Kidney (tissue), 14 donors: Measurements from ENCODE around the gene ZSWIM2. TPM values are rescaled to one million over a fixed set of nuclear protein-coding genes. Genes with fewer than 3 reads are reported as not detected.
A peak's percentile ranks its signal among the peaks of the same experiment; 100 is the strongest.

Experiments
- DNase-seq, 5 donors: peaks; one replicate each; pipeline ENCODE4 v3.0.0-alpha.2; 2013 to 2020
- FAIRE-seq: peaks from 2 replicates; lab custom pipeline; 2012; peaks lifted over from hg19 to GRCh38; lab: Jason Lieb, UNC
- H3K27ac ChIP-seq, 2 donors: one replicate each; pipeline ENCODE4 v1.7.0; 2013; ENCODE audit warnings: low read depth in 2 of 2, low read length in 2 of 2, inconsistent platforms in 1 of 2
- H3K27me3 ChIP-seq: one replicate; pipeline ENCODE4 v1.7.1; 2013; ENCODE audit warnings: low read length, inconsistent platforms; ENCODE audit not compliant: control insufficient read depth, insufficient read depth
- H3K36me3 ChIP-seq, 3 donors: one replicate each; pipeline versions ENCODE4 v1.7.0 to v1.7.1; 2013; ENCODE audit warnings: low read length in 3 of 3, control low read depth in 1 of 3, inconsistent platforms in 1 of 3; ENCODE audit not compliant: insufficient read depth in 3 of 3, control insufficient read depth in 2 of 3
- H3K4me1 ChIP-seq, 3 donors: one replicate each; pipeline versions ENCODE4 v1.7.0 to v1.7.1; 2013; ENCODE audit warnings: low read length in 3 of 3, inconsistent platforms in 1 of 3, low read depth in 1 of 3; ENCODE audit not compliant: control insufficient read depth in 2 of 3, insufficient read depth in 2 of 3
- H3K4me3 ChIP-seq, 3 donors: one replicate each; pipeline versions ENCODE4 v1.7.0 to v1.8.1; 2013; ENCODE audit warnings: low read length in 3 of 3, control low read depth in 1 of 3, inconsistent platforms in 1 of 3
- H3K9ac ChIP-seq, 3 donors: one replicate each; pipeline versions ENCODE4 v1.7.0 to v1.7.1; 2013; ENCODE audit warnings: low read length in 3 of 3, control low read depth in 1 of 3, inconsistent platforms in 1 of 3
- H3K9me3 ChIP-seq, 3 donors: one replicate each; pipeline versions ENCODE4 v1.7.0 to v1.7.1; 2013; ENCODE audit warnings: low read length in 3 of 3, control low read depth in 1 of 3, inconsistent platforms in 1 of 3; ENCODE audit not compliant: control insufficient read depth in 2 of 3, insufficient read depth in 1 of 3
- CTCF ChIP-seq: IDR thresholded peaks from 3 replicates; pipeline ENCODE4 v1.5.1; 2012; ENCODE audit warnings: mild to moderate bottlenecking, moderate library complexity, borderline replicate concordance; ENCODE audit not compliant: insufficient read depth; ENCODE audit errors: extremely low read depth
- intact Hi-C: fragments of 100-400 bp; cut with DNase I; formaldehyde crosslinking; loops from one replicate; pipeline ENCODE4 v1.11.1; 2022
- polyA plus RNA-seq: library from polyadenylated mRNA; stranded (reverse); fragments of 350-450 nt; fragmentation: Illumina TruSeq; extraction: RNeasy Lipid Tissue Mini Kit (QIAGEN cat#74804); gene quantifications from one replicate; pipeline ENCODE4 v1.2.3, GENCODE V29; 2014; ENCODE audit warnings: low read depth, low replicate concordance; ENCODE audit not compliant: insufficient read depth
- total RNA-seq: library from RNA; stranded (reverse); fragmentation: NEBNext Ultra II Directional; extraction: Animal tissue kit (Norgen Biotek cat#: 25700); gene quantifications from one replicate; pipeline ENCODE4 v1.2.1, GENCODE V29; 2021
- donor health status: control.
- donor health status: control.
- donor health status: control.
- donor health status: control.
- donor health status: control.
- donor health status: DM: yes; HTN: yes; CAD: no.
- donor health status: Normal renal cell carcinoma (clear cell type).

Gene ZSWIM2
- total and polyA plus RNA-seq, 2 donors from 2014 or later, result not detected

GRCh38 chr2:186889101-186889879, 40.3 kb upstream of the ZSWIM2 start:
- DNase-seq, result no peak
- no peak for TF ChIP-seq CTCF
- FAIRE-seq, result no peak
- H3K9ac ChIP-seq, result no peak overlapping the region
- no peak overlapping the region for H3K27ac ChIP-seq
- intact Hi-C loops, result no loop called here
- no peaks in the 10 kb centered on the region for H3K27me3 ChIP-seq
- H3K4me3 ChIP-seq, result no peak overlapping the region
- H3K9me3 ChIP-seq, result no peaks in the 10 kb centered on the region
- H3K36me3 ChIP-seq, result no peaks in the 10 kb centered on the region
- no peaks in the 10 kb centered on the region for H3K4me1 ChIP-seq

- DNase-seq (peak in 1 of 5 donors; percentile 14), FAIRE-seq (no peak)
- intact Hi-C loops, result no loop called here
- no peak overlapping the region for H3K4me3 ChIP-seq
- H3K9ac ChIP-seq, result no peak overlapping the region
- no peaks in the 10 kb centered on the region for H3K36me3 ChIP-seq
- H3K27ac ChIP-seq, result no peak overlapping the region
- H3K9me3 ChIP-seq, result no peaks in the 10 kb centered on the region
- no peaks in the 10 kb centered on the region for H3K4me1 ChIP-seq
- no peak for TF ChIP-seq CTCF
- no peaks in the 10 kb centered on the region for H3K27me3 ChIP-seq
These were observed 38.4 kb upstream of the ZSWIM2 start for GRCh38 chr2:186887107-186888090.

- no peak for TF ChIP-seq CTCF
- Histone ChIP-seq H3K9me3 (no peaks in the 10 kb centered on the region), H3K4me1 (no peaks in the 10 kb centered on the region), H3K36me3 (no peaks in the 10 kb centered on the region), H3K27ac (no peak overlapping the region), H3K9ac (no peak overlapping the region), H3K4me3 (no peak overlapping the region), H3K27me3 (no peaks in the 10 kb centered on the region)
- intact Hi-C loops, result no loop called here
- DNase-seq (peak in 2 of 5 donors; percentile 13 to 65), FAIRE-seq (no peak)
These were observed 35.6 kb upstream of the ZSWIM2 start for GRCh38 chr2:186884587-186884986.
